Esophagus muscularis mucosa (tissue), 3 donors: Measurements from ENCODE around the gene FSCN2.

Experiments used
- CTCF ChIP-seq, 3 experiments: fragments of 200-600 bp in 2 of 3; fragments of 450-650 bp in 1 of 3; sonication (generic) in 2 of 3; IDR thresholded peaks; one replicate each; pipeline ENCODE4 v1.5.1; 2017 to 2019; ENCODE audit warnings: antibody characterized with exemption in 3 of 3, mild to moderate bottlenecking in 2 of 3, moderate library complexity in 1 of 3
- POLR2A ChIP-seq: fragments of 450-650 bp; IDR thresholded peaks from one replicate; pipeline ENCODE4 v1.6.1; 2017; ENCODE audit warnings: antibody characterized with exemption, moderate library complexity, mild to moderate bottlenecking, low read depth
- POLR2AphosphoS5 ChIP-seq, 2 donors: sonication (generic); formaldehyde crosslinking; IDR thresholded peaks; one replicate each; pipeline ENCODE4 v1.6.1; 2017; ENCODE audit warnings: antibody characterized with exemption in 2 of 2

- no peak for TF ChIP-seq CTCF (IDR thresholded peaks at IDR 0.05)
- no peak for TF ChIP-seq POLR2A
- TF ChIP-seq POLR2AphosphoS5 (IDR thresholded peaks at IDR 0.05), result peak in 1 of 2 donors; percentile 50
These were observed 46.9 kb upstream of the FSCN2 start for GRCh38 chr17:81481073-81481799.
